H1 (cell line): Measurements from ENCODE around the gene ARHGEF1. TPM values are rescaled to one million over a fixed set of nuclear protein-coding genes. Genes with fewer than 3 reads are reported as not detected.

Experiments used
- CTCF ChIA-PET: fragments of 300-600 bp; sonication (Branson Sonifier 250); formaldehyde crosslinking; loops from one replicate; lab custom pipeline; 2021; ENCODE audit not compliant: partially characterized antibody; lab: Charles Lee
- POLR2A ChIA-PET: fragments of 300-600 bp; sonication (Branson Sonifier 250); formaldehyde crosslinking; loops from one replicate; lab custom pipeline; 2021; ENCODE audit warnings: inconsistent platforms; ENCODE audit not compliant: partially characterized antibody; lab: Charles Lee
- DNase-seq, 2 experiments: peaks; one replicate each; pipeline versions ENCODE4 v3.0.0 to v3.0.0-alpha.2; 2010 to 2022; ENCODE audit warnings: low spot score in 2 of 2, low read depth in 1 of 2, mixed read lengths in 1 of 2
- FAIRE-seq: peaks from 2 replicates; lab custom pipeline; 2011; peaks lifted over from hg19 to GRCh38; lab: Jason Lieb, UNC
- H2AFZ ChIP-seq: 2 replicates; pipeline ENCODE4 v1.8.1; 2012; ENCODE audit warnings: low read length, inconsistent platforms
- H2AK5ac ChIP-seq: 2 replicates; pipeline ENCODE4 v1.6.1; 2013; ENCODE audit warnings: low read depth, low read length
- H2BK120ac ChIP-seq: replicated peaks from 2 replicates; pipeline ENCODE3; 2013; ENCODE audit warnings: low read depth, low read length, inconsistent platforms
- H2BK12ac ChIP-seq: 2 replicates; pipeline ENCODE4 v1.6.1; 2013; ENCODE audit warnings: low read depth, low read length
- H2BK15ac ChIP-seq: 2 replicates; pipeline ENCODE4 v1.6.1; 2013; ENCODE audit warnings: low read length
- H2BK20ac ChIP-seq: 2 replicates; pipeline ENCODE4 v1.6.1; 2013; ENCODE audit warnings: low read length
- H2BK5ac ChIP-seq: 2 replicates; pipeline ENCODE4 v1.6.1; 2013; ENCODE audit warnings: low read depth, low read length
- H3K14ac ChIP-seq: 2 replicates; pipeline ENCODE4 v1.6.1; 2013; ENCODE audit warnings: inconsistent platforms; ENCODE audit not compliant: insufficient read length
- H3K18ac ChIP-seq: 2 replicates; pipeline ENCODE4 v1.6.1; 2013; ENCODE audit warnings: low read length; ENCODE audit errors: extremely low read depth
- H3K23ac ChIP-seq: 2 replicates; pipeline ENCODE4 v1.6.1; 2013; ENCODE audit warnings: inconsistent platforms; ENCODE audit not compliant: insufficient read length
- H3K23me2 ChIP-seq: 2 replicates; pipeline ENCODE4 v1.6.1; 2013; ENCODE audit warnings: low read depth, low read length
- H3K27ac ChIP-seq: 2 replicates; pipeline ENCODE4 v1.6.1; 2011; ENCODE audit warnings: low read depth, low read length, inconsistent platforms
- H3K27me3 ChIP-seq, 4 experiments: replicated peaks in 1 of 4; 1 replicate in 1 of 4; 2 replicates in 3 of 4; pipeline versions ENCODE4 v1.6.1 to v1.8.1; 2011 to 2013; ENCODE audit warnings: low read length in 3 of 4, mild to moderate bottlenecking in 3 of 4, inconsistent platforms in 2 of 4, mixed read lengths in 2 of 4, moderate library complexity in 1 of 4; ENCODE audit not compliant: control insufficient read depth in 3 of 4, insufficient read depth in 3 of 4; ENCODE audit errors: extremely low read depth in 1 of 4
- H3K36me3 ChIP-seq, 4 experiments: 2 replicates each; pipeline versions ENCODE4 v1.6.1 to v1.8.1; 2011 to 2013; ENCODE audit warnings: mild to moderate bottlenecking in 4 of 4, low read length in 3 of 4, moderate library complexity in 2 of 4, control low read depth in 1 of 4, inconsistent platforms in 1 of 4; ENCODE audit not compliant: insufficient read depth in 4 of 4, control insufficient read depth in 2 of 4
- H3K4ac ChIP-seq: replicated peaks from 2 replicates; pipeline ENCODE3; 2013; ENCODE audit warnings: low read length, low read depth, mixed read lengths, inconsistent platforms; ENCODE audit not compliant: insufficient read length
- H3K4me1 ChIP-seq, 4 experiments: replicated peaks in 1 of 4; 1 replicate in 1 of 4; 2 replicates in 3 of 4; pipeline versions ENCODE4 v1.6.1 to v1.8.1; 2011 to 2013; ENCODE audit warnings: low read length in 3 of 4, inconsistent platforms in 2 of 4, mixed read lengths in 1 of 4; ENCODE audit not compliant: insufficient read depth in 4 of 4, control insufficient read depth in 3 of 4
- H3K4me2 ChIP-seq, 2 experiments: 2 replicates each; pipeline versions ENCODE4 v1.6.1 to v1.8.1; 2011 to 2013; ENCODE audit warnings: low read depth in 2 of 2, low read length in 2 of 2, control low read depth in 1 of 2, inconsistent platforms in 1 of 2, mild to moderate bottlenecking in 1 of 2; ENCODE audit not compliant: insufficient read depth in 1 of 2
- H3K4me3 ChIP-seq, 4 experiments: fragments of 200-600, 300-600 bp in 1 of 4; sonication (generic), shearing (Covaris generic), sonication (Bioruptor Twin) in 1 of 4; 2 replicates each; pipeline versions ENCODE4 v1.5.1 to v1.8.1; 2011 to 2016; ENCODE audit warnings: low read length in 4 of 4, low read depth in 3 of 4, control low read depth in 2 of 4, inconsistent platforms in 2 of 4, mild to moderate bottlenecking in 2 of 4, mixed read lengths in 1 of 4, moderate library complexity in 1 of 4; ENCODE audit not compliant: insufficient read depth in 2 of 4; ENCODE audit errors: extremely low read depth in 1 of 4
- H3K56ac ChIP-seq: replicated peaks from 2 replicates; pipeline ENCODE3; 2013; ENCODE audit warnings: low read depth, mild to moderate bottlenecking, mixed read lengths, low read length, inconsistent platforms; ENCODE audit not compliant: insufficient read length
- H3K79me1 ChIP-seq: 2 replicates; pipeline ENCODE4 v1.6.1; 2013; ENCODE audit warnings: low read depth, low read length, control low read depth
- H3K79me2 ChIP-seq, 2 experiments: 2 replicates each; pipeline versions ENCODE4 v1.6.1 to v1.8.1; 2012 to 2013; ENCODE audit warnings: low read length in 2 of 2, mild to moderate bottlenecking in 2 of 2, inconsistent platforms in 1 of 2; ENCODE audit not compliant: insufficient read depth in 2 of 2, control insufficient read depth in 1 of 2
- H3K9ac ChIP-seq, 4 experiments: replicated peaks in 1 of 4; 1 replicate in 1 of 4; 2 replicates in 3 of 4; pipeline versions ENCODE4 v1.6.1 to v1.8.1; 2011 to 2013; ENCODE audit warnings: low read depth in 3 of 4, low read length in 3 of 4, control low read depth in 2 of 4, mild to moderate bottlenecking in 2 of 4, moderate library complexity in 2 of 4, inconsistent platforms in 1 of 4; ENCODE audit errors: extremely low read depth in 1 of 4
- H3K9me3 ChIP-seq, 2 experiments: 2 replicates each; pipeline versions ENCODE4 v1.6.1 to v1.8.1; 2012 to 2013; ENCODE audit warnings: mild to moderate bottlenecking in 2 of 2, moderate library complexity in 2 of 2, control low read depth in 1 of 2, inconsistent platforms in 1 of 2, low read depth in 1 of 2, low read length in 1 of 2, mixed read lengths in 1 of 2; ENCODE audit not compliant: insufficient read depth in 2 of 2
- H4K20me1 ChIP-seq, 2 experiments: replicated peaks in 1 of 2; 2 replicates each; pipeline versions ENCODE3 to v1.8.1; 2011 to 2013; ENCODE audit warnings: inconsistent platforms in 2 of 2, low read length in 2 of 2, mild to moderate bottlenecking in 1 of 2; ENCODE audit not compliant: insufficient read depth in 2 of 2, control insufficient read depth in 1 of 2
- H4K5ac ChIP-seq: 2 replicates; pipeline ENCODE4 v1.6.1; 2013; ENCODE audit warnings: low read length, low read depth, mixed read lengths, inconsistent platforms; ENCODE audit not compliant: insufficient read length
- H4K8ac ChIP-seq: 2 replicates; pipeline ENCODE4 v1.8.0; 2013; ENCODE audit warnings: mild to moderate bottlenecking, moderate library complexity, low read length, inconsistent platforms; ENCODE audit not compliant: insufficient read depth; ENCODE audit errors: extremely low read depth
- H4K91ac ChIP-seq: replicated peaks from 2 replicates; pipeline ENCODE3; 2013; ENCODE audit warnings: low read length, mixed read lengths, inconsistent platforms; ENCODE audit not compliant: insufficient read length
- BRCA1 ChIP-seq: IDR thresholded peaks from 2 replicates; pipeline ENCODE4 v1.6.1; 2012; ENCODE audit warnings: low read depth, low read length, improper control_type of control experiment
- EZH2 ChIP-seq: fragments of 200-600 bp; sonication (generic); IDR thresholded peaks from 2 replicates; pipeline ENCODE4 v1.7.1; 2012; ENCODE audit warnings: low read depth, mild to moderate bottlenecking, moderate library complexity, low read length, inconsistent platforms; ENCODE audit not compliant: severe bottlenecking
- SUZ12 ChIP-seq: fragments of 200-600 bp; sonication (generic); IDR thresholded peaks from 2 replicates; pipeline ENCODE4 v1.6.1; 2012; ENCODE audit warnings: mild to moderate bottlenecking, inconsistent platforms, low read length, moderate library complexity, mixed read lengths
- YY1 ChIP-seq: IDR thresholded peaks from 2 replicates; pipeline ENCODE4 v1.6.1; 2011; ENCODE audit warnings: low read depth, mild to moderate bottlenecking, low read length
- WGBS, 2 experiments: shearing (Covaris generic) in 1 of 2; methylation state at CpG; one replicate each; pipeline versions ENCODE4 v1.1.6 to v1.1.7; 2013 to 2015; ENCODE audit warnings: low lambda C conversion rate in 2 of 2, mixed read lengths in 2 of 2, inconsistent platforms in 1 of 2, low coverage in 1 of 2, missing lambda C conversion rate in 1 of 2; ENCODE audit not compliant: insufficient replicate concordance in 2 of 2, insufficient coverage in 1 of 2, insufficient read length in 1 of 2; ENCODE audit errors: extremely low coverage in 1 of 2, missing lambda C conversion rate in 1 of 2; 5-methylcytosine and 5-hydroxymethylcytosine counted together
- polyA plus RNA-seq, 7 experiments: library from polyadenylated mRNA; depleted of rRNA in 3 of 7; stranded (reverse) in 5 of 7; unstranded in 2 of 7; fragments of >200 nt in 5 of 7; fragments of 200-250 nt in 2 of 7; gene quantifications; 1 replicate in 5 of 7; 2 replicates in 1 of 7; 4 replicates in 1 of 7; pipeline versions ENCODE4 v1.2.1 to v1.2.3, GENCODE V29; 2011 to 2013; ENCODE audit warnings: missing spikeins in 2 of 7, mixed read lengths in 2 of 7
- total RNA-seq: library from RNA; stranded (reverse); fragmentation: NEBNext Ultra II Directional; extraction: Animal tissue kit (Norgen Biotek cat#: 25700); gene quantifications from 2 replicates; pipeline ENCODE4 v1.2.1, GENCODE V29; 2021

The ARHGEF1 gene
- total and polyA plus RNA-seq, 2 of the 8 experiments (the other 6 are each of a cell fraction or from before 2014, with no cell fraction given) = 23.0 to 49.0 TPM

GRCh38 chr19:41925208-41926003, 42.4 kb downstream of the ARHGEF1 start:
- Histone ChIP-seq H3K27me3 (peaks cover 95 to 99% (median 96%) of the 10 kb centered on the region in 4 experiments), H3K23me2 (peaks cover 10% of the 10 kb centered on the region), H4K20me1 (peaks cover 8 to 28% of the 10 kb centered on the region in 2 experiments), H4K91ac (no peak overlapping the region), H3K4me2 (no peak overlapping the region), H3K79me2 (no peaks in the 10 kb centered on the region), H2BK12ac (peak overlapping the region; percentile 84; the same call in 1 of the 2 replicates), H2BK20ac (peak overlapping the region; percentile 97; the same call in 1 of the 2 replicates), H2AFZ (no peak overlapping the region), H3K36me3 (no peaks in the 10 kb centered on the region), H3K4me1 (peaks cover 6 to 20% (median 16%) of the 10 kb centered on the region in 4 experiments), H3K14ac (no peak overlapping the region), H3K18ac (no peak overlapping the region), H3K27ac (no peak overlapping the region), H2BK5ac (no peak overlapping the region), H3K23ac (no peak overlapping the region), H3K4ac (no peak overlapping the region), H3K4me3 (no peak overlapping the region), H4K5ac (no peak overlapping the region), H3K56ac (no peak overlapping the region), H2AK5ac (0 out of 2 replicates have a peak overlapping the region, but pooled peaks have one; percentile 46), H2BK120ac (no peak overlapping the region), H3K9ac (peak overlapping the region in 1 of 4 experiments; percentile 8; a peak in 1 of 7 replicates), H3K9me3 (no peaks in the 10 kb centered on the region), H2BK15ac (peak overlapping the region; percentile 83; the same call in 1 of the 2 replicates), H3K79me1 (no peaks in the 10 kb centered on the region), H4K8ac (no peak overlapping the region)
- TF ChIP-seq YY1 = no peak
- peak; percentile 34 for TF ChIP-seq EZH2
- TF ChIP-seq SUZ12 = peak; percentile 18; the same call in 1 of the 2 replicates
- TF ChIP-seq BRCA1 = no peak
- FAIRE-seq (no peak), DNase-seq (no peak)
- ChIA-PET POLR2A (interaction anchor here (0.5 to 1.5 kb wide), 6 partner anchors 13 to 61 kb away, joined by 3 to 5 read pairs (median 4); no protein-coding TSS in a partner anchor), CTCF (interaction anchor here (0.5 to 1.3 kb wide), 5 partner anchors 9 to 417 kb away, joined by 3 to 5 read pairs (median 3); no protein-coding TSS in a partner anchor)
- WGBS, 2 experiments = 50% methylated on average over 7 of the region's 7 CpGs; no CpG with 5 or more reads in 1 of the 2 experiments
